H1 (cell line): ENCODE measurements around the gene SLX4IP. TPM values are rescaled to one million over a fixed set of nuclear protein-coding genes. Genes with fewer than 3 reads are reported as not detected.

ENCODE experiments used
- CTCF ChIA-PET: fragments of 300-600 bp; sonication (Branson Sonifier 250); formaldehyde crosslinking; loops from one replicate; lab custom pipeline; 2021; ENCODE audit not compliant: partially characterized antibody; lab: Charles Lee
- POLR2A ChIA-PET: fragments of 300-600 bp; sonication (Branson Sonifier 250); formaldehyde crosslinking; loops from one replicate; lab custom pipeline; 2021; ENCODE audit warnings: inconsistent platforms; ENCODE audit not compliant: partially characterized antibody; lab: Charles Lee
- DNase-seq, 2 experiments: peaks; one replicate each; pipeline versions ENCODE4 v3.0.0 to v3.0.0-alpha.2; 2010 to 2022; ENCODE audit warnings: low spot score in 2 of 2, low read depth in 1 of 2, mixed read lengths in 1 of 2
- FAIRE-seq: peaks from 2 replicates; lab custom pipeline; 2011; peaks lifted over from hg19 to GRCh38; lab: Jason Lieb, UNC
- H2AFZ ChIP-seq: 2 replicates; pipeline ENCODE4 v1.8.1; 2012; ENCODE audit warnings: low read length, inconsistent platforms
- H2AK5ac ChIP-seq: 2 replicates; pipeline ENCODE4 v1.6.1; 2013; ENCODE audit warnings: low read depth, low read length
- H2BK120ac ChIP-seq: replicated peaks from 2 replicates; pipeline ENCODE3; 2013; ENCODE audit warnings: low read depth, low read length, inconsistent platforms
- H2BK12ac ChIP-seq: 2 replicates; pipeline ENCODE4 v1.6.1; 2013; ENCODE audit warnings: low read depth, low read length
- H2BK15ac ChIP-seq: 2 replicates; pipeline ENCODE4 v1.6.1; 2013; ENCODE audit warnings: low read length
- H2BK20ac ChIP-seq: 2 replicates; pipeline ENCODE4 v1.6.1; 2013; ENCODE audit warnings: low read length
- H2BK5ac ChIP-seq: 2 replicates; pipeline ENCODE4 v1.6.1; 2013; ENCODE audit warnings: low read depth, low read length
- H3K14ac ChIP-seq: 2 replicates; pipeline ENCODE4 v1.6.1; 2013; ENCODE audit warnings: inconsistent platforms; ENCODE audit not compliant: insufficient read length
- H3K18ac ChIP-seq: 2 replicates; pipeline ENCODE4 v1.6.1; 2013; ENCODE audit warnings: low read length; ENCODE audit errors: extremely low read depth
- H3K23ac ChIP-seq: 2 replicates; pipeline ENCODE4 v1.6.1; 2013; ENCODE audit warnings: inconsistent platforms; ENCODE audit not compliant: insufficient read length
- H3K23me2 ChIP-seq: 2 replicates; pipeline ENCODE4 v1.6.1; 2013; ENCODE audit warnings: low read depth, low read length
- H3K27ac ChIP-seq: 2 replicates; pipeline ENCODE4 v1.6.1; 2011; ENCODE audit warnings: low read depth, low read length, inconsistent platforms
- H3K27me3 ChIP-seq, 4 experiments: replicated peaks in 1 of 4; 1 replicate in 1 of 4; 2 replicates in 3 of 4; pipeline versions ENCODE4 v1.6.1 to v1.8.1; 2011 to 2013; ENCODE audit warnings: low read length in 3 of 4, mild to moderate bottlenecking in 3 of 4, inconsistent platforms in 2 of 4, mixed read lengths in 2 of 4, moderate library complexity in 1 of 4; ENCODE audit not compliant: control insufficient read depth in 3 of 4, insufficient read depth in 3 of 4; ENCODE audit errors: extremely low read depth in 1 of 4
- H3K36me3 ChIP-seq, 4 experiments: 2 replicates each; pipeline versions ENCODE4 v1.6.1 to v1.8.1; 2011 to 2013; ENCODE audit warnings: mild to moderate bottlenecking in 4 of 4, low read length in 3 of 4, moderate library complexity in 2 of 4, control low read depth in 1 of 4, inconsistent platforms in 1 of 4; ENCODE audit not compliant: insufficient read depth in 4 of 4, control insufficient read depth in 2 of 4
- H3K4ac ChIP-seq: replicated peaks from 2 replicates; pipeline ENCODE3; 2013; ENCODE audit warnings: low read length, low read depth, mixed read lengths, inconsistent platforms; ENCODE audit not compliant: insufficient read length
- H3K4me1 ChIP-seq, 4 experiments: replicated peaks in 1 of 4; 1 replicate in 1 of 4; 2 replicates in 3 of 4; pipeline versions ENCODE4 v1.6.1 to v1.8.1; 2011 to 2013; ENCODE audit warnings: low read length in 3 of 4, inconsistent platforms in 2 of 4, mixed read lengths in 1 of 4; ENCODE audit not compliant: insufficient read depth in 4 of 4, control insufficient read depth in 3 of 4
- H3K4me2 ChIP-seq, 2 experiments: 2 replicates each; pipeline versions ENCODE4 v1.6.1 to v1.8.1; 2011 to 2013; ENCODE audit warnings: low read depth in 2 of 2, low read length in 2 of 2, control low read depth in 1 of 2, inconsistent platforms in 1 of 2, mild to moderate bottlenecking in 1 of 2; ENCODE audit not compliant: insufficient read depth in 1 of 2
- H3K4me3 ChIP-seq, 4 experiments: fragments of 200-600, 300-600 bp in 1 of 4; sonication (generic), shearing (Covaris generic), sonication (Bioruptor Twin) in 1 of 4; 2 replicates each; pipeline versions ENCODE4 v1.5.1 to v1.8.1; 2011 to 2016; ENCODE audit warnings: low read length in 4 of 4, low read depth in 3 of 4, control low read depth in 2 of 4, inconsistent platforms in 2 of 4, mild to moderate bottlenecking in 2 of 4, mixed read lengths in 1 of 4, moderate library complexity in 1 of 4; ENCODE audit not compliant: insufficient read depth in 2 of 4; ENCODE audit errors: extremely low read depth in 1 of 4
- H3K56ac ChIP-seq: replicated peaks from 2 replicates; pipeline ENCODE3; 2013; ENCODE audit warnings: low read depth, mild to moderate bottlenecking, mixed read lengths, low read length, inconsistent platforms; ENCODE audit not compliant: insufficient read length
- H3K79me1 ChIP-seq: 2 replicates; pipeline ENCODE4 v1.6.1; 2013; ENCODE audit warnings: low read depth, low read length, control low read depth
- H3K79me2 ChIP-seq, 2 experiments: 2 replicates each; pipeline versions ENCODE4 v1.6.1 to v1.8.1; 2012 to 2013; ENCODE audit warnings: low read length in 2 of 2, mild to moderate bottlenecking in 2 of 2, inconsistent platforms in 1 of 2; ENCODE audit not compliant: insufficient read depth in 2 of 2, control insufficient read depth in 1 of 2
- H3K9ac ChIP-seq, 4 experiments: replicated peaks in 1 of 4; 1 replicate in 1 of 4; 2 replicates in 3 of 4; pipeline versions ENCODE4 v1.6.1 to v1.8.1; 2011 to 2013; ENCODE audit warnings: low read depth in 3 of 4, low read length in 3 of 4, control low read depth in 2 of 4, mild to moderate bottlenecking in 2 of 4, moderate library complexity in 2 of 4, inconsistent platforms in 1 of 4; ENCODE audit errors: extremely low read depth in 1 of 4
- H3K9me3 ChIP-seq, 2 experiments: 2 replicates each; pipeline versions ENCODE4 v1.6.1 to v1.8.1; 2012 to 2013; ENCODE audit warnings: mild to moderate bottlenecking in 2 of 2, moderate library complexity in 2 of 2, control low read depth in 1 of 2, inconsistent platforms in 1 of 2, low read depth in 1 of 2, low read length in 1 of 2, mixed read lengths in 1 of 2; ENCODE audit not compliant: insufficient read depth in 2 of 2
- H4K20me1 ChIP-seq, 2 experiments: replicated peaks in 1 of 2; 2 replicates each; pipeline versions ENCODE3 to v1.8.1; 2011 to 2013; ENCODE audit warnings: inconsistent platforms in 2 of 2, low read length in 2 of 2, mild to moderate bottlenecking in 1 of 2; ENCODE audit not compliant: insufficient read depth in 2 of 2, control insufficient read depth in 1 of 2
- H4K5ac ChIP-seq: 2 replicates; pipeline ENCODE4 v1.6.1; 2013; ENCODE audit warnings: low read length, low read depth, mixed read lengths, inconsistent platforms; ENCODE audit not compliant: insufficient read length
- H4K8ac ChIP-seq: 2 replicates; pipeline ENCODE4 v1.8.0; 2013; ENCODE audit warnings: mild to moderate bottlenecking, moderate library complexity, low read length, inconsistent platforms; ENCODE audit not compliant: insufficient read depth; ENCODE audit errors: extremely low read depth
- H4K91ac ChIP-seq: replicated peaks from 2 replicates; pipeline ENCODE3; 2013; ENCODE audit warnings: low read length, mixed read lengths, inconsistent platforms; ENCODE audit not compliant: insufficient read length
- CHD1 ChIP-seq: IDR thresholded peaks from 2 replicates; pipeline ENCODE4 v1.6.1; 2012; ENCODE audit warnings: low read depth, low read length, improper control_type of control experiment
- CHD2 ChIP-seq: IDR thresholded peaks from 2 replicates; pipeline ENCODE4 v1.6.1; 2012; ENCODE audit warnings: low read length, improper control_type of control experiment
- NANOG ChIP-seq: IDR thresholded peaks from 2 replicates; pipeline ENCODE4 v1.6.1; 2011; ENCODE audit warnings: low read length, low read depth, mild to moderate bottlenecking, inconsistent platforms; ENCODE audit not compliant: insufficient read depth, poor library complexity, severe bottlenecking
- ZNF274 ChIP-seq: IDR thresholded peaks from 2 replicates; pipeline ENCODE4 v1.7.0; 2012; ENCODE audit warnings: low read length, borderline replicate concordance; ENCODE audit errors: extremely low read depth
- WGBS, 2 experiments: shearing (Covaris generic) in 1 of 2; methylation state at CpG; one replicate each; pipeline versions ENCODE4 v1.1.6 to v1.1.7; 2013 to 2015; ENCODE audit warnings: low lambda C conversion rate in 2 of 2, mixed read lengths in 2 of 2, inconsistent platforms in 1 of 2, low coverage in 1 of 2, missing lambda C conversion rate in 1 of 2; ENCODE audit not compliant: insufficient replicate concordance in 2 of 2, insufficient coverage in 1 of 2, insufficient read length in 1 of 2; ENCODE audit errors: extremely low coverage in 1 of 2, missing lambda C conversion rate in 1 of 2; 5-methylcytosine and 5-hydroxymethylcytosine counted together
- polyA plus RNA-seq, 7 experiments: library from polyadenylated mRNA; depleted of rRNA in 3 of 7; stranded (reverse) in 5 of 7; unstranded in 2 of 7; fragments of >200 nt in 5 of 7; fragments of 200-250 nt in 2 of 7; gene quantifications; 1 replicate in 5 of 7; 2 replicates in 1 of 7; 4 replicates in 1 of 7; pipeline versions ENCODE4 v1.2.1 to v1.2.3, GENCODE V29; 2011 to 2013; ENCODE audit warnings: missing spikeins in 2 of 7, mixed read lengths in 2 of 7
- total RNA-seq: library from RNA; stranded (reverse); fragmentation: NEBNext Ultra II Directional; extraction: Animal tissue kit (Norgen Biotek cat#: 25700); gene quantifications from 2 replicates; pipeline ENCODE4 v1.2.1, GENCODE V29; 2021

SLX4IP gene
- total and polyA plus RNA-seq, 2 of the 8 experiments (the other 6 are each of a cell fraction or from before 2014, with no cell fraction given): 2.4 to 8.7 TPM

- Histone ChIP-seq H3K4ac (no peak overlapping the region), H3K14ac (no peak overlapping the region), H3K23me2 (no peaks in the 10 kb centered on the region), H3K23ac (no peak overlapping the region), H4K91ac (no peak overlapping the region), H3K4me1 (peaks cover 0 to 8% (median 1%) of the 10 kb centered on the region in 4 experiments; a peak in 4 of 7 replicates), H3K9ac (no peak overlapping the region), H3K56ac (no peak overlapping the region), H4K5ac (no peak overlapping the region), H2BK12ac (no peak overlapping the region), H4K8ac (no peak overlapping the region), H3K4me2 (no peak overlapping the region), H3K9me3 (no peaks in the 10 kb centered on the region), H3K79me1 (no peaks in the 10 kb centered on the region; the same call in 1 of the 2 replicates), H3K27me3 (no peaks in the 10 kb centered on the region), H2BK120ac (no peak overlapping the region), H3K79me2 (0 out of 4 replicates have a peak, but pooled peaks cover 0 to 3% of the 10 kb centered on the region in 2 experiments), H2BK5ac (no peak overlapping the region), H2BK15ac (no peak overlapping the region), H2BK20ac (no peak overlapping the region), H4K20me1 (no peaks in the 10 kb centered on the region), H3K4me3 (no peak overlapping the region), H3K18ac (no peak overlapping the region)
- ChIA-PET CTCF (interaction anchor here (0.8 to 1.4 kb wide), 2 partner anchors 9 to 453 kb away, joined by 3 to 4 read pairs; no protein-coding TSS in a partner anchor), POLR2A (no interaction called here)
- FAIRE-seq (no peak), DNase-seq (no peak)
- 93% methylated on average over 3 of the region's 3 CpGs; no CpG with 5 or more reads in 1 of the 2 experiments for WGBS, 2 experiments
- no peak for TF ChIP-seq ZNF274
- TF ChIP-seq CHD2: no peak
- TF ChIP-seq CHD1: no peak
- TF ChIP-seq NANOG: no peak
- TF ChIP-seq, all 59 proteins: peak for 0
- no peaks in the 10 kb centered on the region; a peak in 1 of 8 replicates for H3K36me3 ChIP-seq
- H2AK5ac ChIP-seq: no peak overlapping the region; the same call in 1 of the 2 replicates
- no peak overlapping the region for H2AFZ ChIP-seq
- no peak overlapping the region for H3K27ac ChIP-seq
Measured at GRCh38 chr20:10543480-10543879, 108.4 kb downstream of the SLX4IP start.
